GM12874 (cell line): ENCODE data around the gene EFEMP1.

ENCODE experiments used
- CTCF ChIP-seq: IDR thresholded peaks from 2 replicates; pipeline ENCODE4 v1.5.1; 2011; ENCODE audit warnings: low read depth, mild to moderate bottlenecking, control low read depth, low read length, moderate library complexity; ENCODE audit not compliant: insufficient read depth

The EFEMP1 gene

GRCh38 chr2:55856936-55857335 is 66.6 kb downstream of the EFEMP1 start:
- no peak for TF ChIP-seq CTCF

- TF ChIP-seq CTCF = no peak
These were observed 75.5 kb downstream of the EFEMP1 start for GRCh38 chr2:55848096-55848495.

GRCh38 chr2:55846426-55846825 is 77.2 kb downstream of the EFEMP1 start:
- TF ChIP-seq CTCF = no peak

GRCh38 chr2:55844986-55845385 is 78.6 kb downstream of the EFEMP1 start:
- no peak for TF ChIP-seq CTCF

- TF ChIP-seq CTCF = no peak
These were observed 79.6 kb downstream of the EFEMP1 start for GRCh38 chr2:55843994-55844345.

- no peak for TF ChIP-seq CTCF
These were observed 80.2 kb downstream of the EFEMP1 start for GRCh38 chr2:55843096-55843993.

GRCh38 chr2:55842046-55842445 is 81.5 kb downstream of the EFEMP1 start:
- TF ChIP-seq CTCF = no peak

GRCh38 chr2:55840460-55840859 is 83.1 kb downstream of the EFEMP1 start:
- TF ChIP-seq CTCF = no peak
